Fibroblast of pulmonary artery (primary cell): ENCODE data around the gene RPL27.
A peak's percentile ranks its signal among the peaks of the same experiment; 100 is the strongest.
"Not testable (repeated sequence)": the region's sequence is repeated elsewhere in the genome, so short reads cannot be mapped to it uniquely, and the experiment has no call there.

Experiments used
- DNase-seq: peaks from one replicate; pipeline ENCODE4 v3.0.0-alpha.2; 2010; ENCODE audit warnings: low read depth
- H3K4me3 ChIP-seq: replicated peaks from 2 replicates; pipeline ENCODE4 v1.5.1; 2011; ENCODE audit warnings: low read depth, mild to moderate bottlenecking, control low read depth, low read length, moderate library complexity
- CTCF ChIP-seq: IDR thresholded peaks from 2 replicates; pipeline ENCODE4 v1.5.1; 2011; ENCODE audit warnings: mild to moderate bottlenecking, control low read depth, low read length, inconsistent platforms; ENCODE audit errors: missing control alignments

RPL27 gene

GRCh38 chr17:42971589-42971988 lies 26.6 kb upstream of the RPL27 start:
- no peak for DNase-seq
- no peak overlapping the region for H3K4me3 ChIP-seq
- no peak for TF ChIP-seq CTCF

DNA sequence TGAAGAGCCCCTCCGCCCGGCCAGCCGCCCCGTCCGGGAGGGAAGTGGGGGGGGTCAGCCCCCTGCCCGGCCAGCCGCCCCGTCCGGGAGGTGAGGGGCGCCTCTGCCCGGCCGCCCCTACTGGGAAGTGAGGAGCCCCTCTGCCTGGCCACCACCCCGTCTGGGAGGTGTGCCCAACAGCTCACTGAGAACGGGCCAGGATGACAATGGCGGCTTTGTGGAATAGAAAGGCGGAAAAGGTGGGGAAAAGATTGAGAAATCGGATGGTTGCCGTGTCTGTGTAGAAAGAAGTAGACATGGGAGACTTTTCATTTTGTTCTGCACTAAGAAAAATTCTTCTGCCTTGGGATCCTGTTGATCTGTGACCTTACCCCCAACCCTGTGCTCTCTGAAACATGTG lies 24.9 kb upstream of the RPL27 start:
- not testable (repeated sequence) for DNase-seq, H3K4me3 ChIP-seq

GRCh38 chr17:42975265-42975664 lies 23.0 kb upstream of the RPL27 start:
- DNase-seq = no peak
- TF ChIP-seq CTCF = no peak
- no peak overlapping the region for H3K4me3 ChIP-seq

- not testable (repeated sequence) for H3K4me3 ChIP-seq, DNase-seq
Observed at GRCh38 chr17:42975701-42976100, 22.5 kb upstream of the RPL27 start.

DNA sequence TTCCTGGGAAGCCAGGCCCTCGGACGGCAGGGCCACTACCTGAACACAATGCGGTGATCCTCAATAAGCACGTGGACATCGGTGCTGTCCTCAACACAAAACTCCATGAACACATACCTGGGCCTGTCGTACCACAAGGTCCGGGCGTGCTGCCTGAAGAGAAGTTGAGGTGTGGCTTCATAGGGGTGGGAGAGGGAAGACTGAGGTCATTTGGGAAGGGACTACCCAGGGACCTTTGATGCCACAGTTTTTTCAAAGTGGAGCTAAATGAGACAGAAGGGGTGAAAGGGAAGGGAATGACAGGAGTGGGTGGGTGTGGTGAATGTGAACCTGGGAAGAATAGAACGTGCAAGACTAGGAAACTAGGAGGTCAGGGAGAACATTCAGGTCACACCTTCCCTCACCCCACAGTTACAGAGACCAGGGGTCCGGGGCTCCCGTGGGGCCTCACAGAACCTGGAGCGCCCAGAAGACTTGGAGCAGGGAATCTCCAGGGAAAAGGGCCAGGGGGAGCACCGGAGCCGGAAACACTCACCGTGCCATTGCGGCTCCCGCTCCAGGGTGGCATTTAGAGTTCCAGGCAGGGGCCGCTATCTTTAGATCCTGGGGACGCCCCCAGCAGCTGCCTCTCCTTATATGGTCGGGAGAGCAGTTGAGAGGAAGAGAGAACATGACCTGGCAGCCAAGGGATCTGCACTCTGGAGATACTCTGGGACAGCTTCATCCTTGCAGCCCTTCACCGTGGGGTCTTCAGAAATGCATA lies 18.5 kb upstream of the RPL27 start, which contains the start of gene PTGES3L:
Gene PTGES3L (minus strand): TSS at position 570 of the 763 bp plus-strand sequence. CDS start 27 bp downstream, at position 543.
- peak; percentile 49 for DNase-seq
- H3K4me3 ChIP-seq = peak within 1 kb of the TSS; percentile 84
- no peak for TF ChIP-seq CTCF

DNA sequence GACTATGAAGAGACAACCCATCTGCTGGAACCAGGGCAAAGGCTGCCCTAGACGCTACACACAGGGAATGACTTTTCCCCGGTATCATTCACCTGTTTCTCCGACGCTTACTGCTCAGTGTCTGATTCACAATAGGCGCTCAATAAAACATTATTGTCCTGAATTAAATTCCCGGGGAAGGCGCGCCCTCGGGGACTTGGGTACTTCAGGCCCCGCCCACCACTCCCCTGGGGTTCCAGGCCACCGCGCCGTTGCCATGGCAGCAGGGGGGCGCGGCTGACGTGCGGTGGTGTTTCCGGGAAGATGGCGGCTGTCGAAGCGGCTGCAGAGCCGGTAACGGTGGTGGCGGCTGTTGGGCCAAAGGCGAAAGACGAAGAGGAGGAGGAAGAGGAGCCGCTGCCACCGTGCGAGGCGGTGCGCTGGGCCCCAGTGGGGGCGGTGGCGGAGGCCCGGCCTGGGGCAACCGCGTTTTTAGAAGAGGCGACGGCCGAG lies 17.9 kb upstream of the RPL27 start, which contains the start of gene RUNDC1:
Gene RUNDC1 (plus strand): TSS at position 292 of the 492 bp plus-strand sequence. CDS start 12 bp downstream, at position 304.
- TF ChIP-seq CTCF = no peak
- H3K4me3 ChIP-seq = peak within 1 kb of the TSS; percentile 84
- peak; percentile 82 for DNase-seq

GRCh38 chr17:42980766-42981397 lies 17.3 kb upstream of the RPL27 start:
- H3K4me3 ChIP-seq = peak overlapping the region; percentile 84
- DNase-seq = peak; percentile 56
- TF ChIP-seq CTCF = no peak
